ENCODE measurements around the gene MPPE1.
"Not testable (repeated sequence)": the region's sequence is repeated elsewhere in the genome, so short reads cannot be mapped to it uniquely, and the experiment has no call there.

MPPE1 gene

GRCh38 chr18:11854554-11854953 is 53.6 kb downstream of the MPPE1 start:
- DNase-seq: not testable (repeated sequence)

- DNase-seq: peak; percentile 12 to 19
Measured at GRCh38 chr18:11851806-11852337, 56.2 kb downstream of the MPPE1 start.

GRCh38 chr18:11851146-11851805 is 56.8 kb downstream of the MPPE1 start, which contains the start of gene CHMP1B:
TSS of gene CHMP1B (plus strand) at chr18:11851413. CDS start at chr18:11851512, 99 bp downstream.
- peak; percentile 87 for DNase-seq

- peak; percentile 31 to 35 for DNase-seq
Measured at GRCh38 chr18:11850821-11851145, 57.3 kb downstream of the MPPE1 start.

GRCh38 chr18:11849841-11850634 is 58.1 kb downstream of the MPPE1 start:
- peak; percentile 65 to 68 for DNase-seq

- no peak for DNase-seq
Measured at GRCh38 chr18:11849279-11849678, 58.8 kb downstream of the MPPE1 start.

GRCh38 chr18:11847811-11848210 is 60.3 kb downstream of the MPPE1 start:
- DNase-seq: no peak

- DNase-seq: no peak
Measured at GRCh38 chr18:11845654-11846053, 62.5 kb downstream of the MPPE1 start.

GRCh38 chr18:11844436-11844835 is 63.7 kb downstream of the MPPE1 start:
- DNase-seq: no peak

GRCh38 chr18:11842562-11842961 is 65.6 kb downstream of the MPPE1 start:
- no peak for DNase-seq

GRCh38 chr18:11840493-11840892 is 67.6 kb downstream of the MPPE1 start:
- no peak for DNase-seq

- no peak for DNase-seq
Measured at GRCh38 chr18:11839556-11839955, 68.6 kb downstream of the MPPE1 start.

GRCh38 chr18:11834772-11835171 is 73.3 kb downstream of the MPPE1 start:
- no peak for DNase-seq
